ENCODE measurements around the gene CACNB2. TPM values are rescaled to one million over a fixed set of nuclear protein-coding genes. Genes with fewer than 3 reads are reported as not detected.

CACNB2 gene
- polyA plus RNA-seq, 1 of the 3 experiments (the other 2 are of a cell fraction): 0.74 TPM

DNA sequence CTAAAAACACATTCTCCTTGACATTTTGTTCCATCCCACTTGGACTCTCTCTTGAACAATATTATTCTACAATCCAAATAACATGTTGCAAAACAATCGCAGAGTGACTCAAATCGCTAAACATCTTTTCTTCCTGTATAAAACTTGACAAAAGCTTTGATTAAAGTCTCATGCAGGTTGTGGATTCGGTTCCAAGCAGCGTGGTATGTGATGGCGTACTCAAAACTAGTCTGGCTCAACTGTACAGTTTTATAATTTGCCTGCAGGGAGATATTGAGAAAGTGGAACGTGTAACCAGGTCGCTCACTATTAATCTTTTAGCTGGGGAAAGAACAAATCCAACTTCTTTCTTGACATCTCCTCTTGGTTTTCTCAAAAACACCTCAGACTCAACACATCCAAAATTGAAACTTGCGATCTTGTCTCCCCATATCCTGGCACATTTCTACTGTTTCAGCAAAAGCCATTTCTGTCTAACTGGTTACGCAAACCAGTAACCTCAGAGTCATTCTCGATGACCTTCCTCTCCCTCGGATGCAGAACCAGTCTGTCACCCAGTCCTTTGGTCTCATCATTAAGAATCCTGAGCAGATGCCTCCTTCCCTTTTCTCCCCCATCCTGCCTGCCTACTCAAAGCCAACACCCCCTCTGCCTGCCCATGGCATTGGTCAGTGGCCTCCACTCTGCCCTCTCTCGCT is 100.1 kb downstream of the CACNB2 start:
- no peaks in the 10 kb centered on the region for H3F3A ChIP-seq (replicated peaks; ENCODE audit: insufficient read depth)
- no peak overlapping the region for H3K4me3 ChIP-seq (ENCODE audit: low read depth in 2 of 2, low read length in 1 of 2)
- H3K9me2 ChIP-seq: no peaks in the 10 kb centered on the region
- H3K27ac ChIP-seq (ENCODE audit: low read depth in 2 of 2, low read length in 1 of 2): no peak overlapping the region
- H3K27me3 ChIP-seq (ENCODE audit: insufficient read depth): no peaks in the 10 kb centered on the region
- H2AFZ ChIP-seq (ENCODE audit: low read depth): no peak overlapping the region
- POLR2A ChIA-PET: no interaction called here
- DNase-seq: no peak
- H3K4me2 ChIP-seq: no peak overlapping the region
- no peaks in the 10 kb centered on the region for H3K4me1 ChIP-seq (ENCODE audit: control insufficient read depth in 1 of 2, insufficient read depth in 2 of 2, low read depth in 1 of 2, low read length in 1 of 2)
- no peaks in the 10 kb centered on the region for H3K79me2 ChIP-seq (ENCODE audit: insufficient read depth)
- no peaks in the 10 kb centered on the region for H3K9me3 ChIP-seq
- TF ChIP-seq, protein P1, sequence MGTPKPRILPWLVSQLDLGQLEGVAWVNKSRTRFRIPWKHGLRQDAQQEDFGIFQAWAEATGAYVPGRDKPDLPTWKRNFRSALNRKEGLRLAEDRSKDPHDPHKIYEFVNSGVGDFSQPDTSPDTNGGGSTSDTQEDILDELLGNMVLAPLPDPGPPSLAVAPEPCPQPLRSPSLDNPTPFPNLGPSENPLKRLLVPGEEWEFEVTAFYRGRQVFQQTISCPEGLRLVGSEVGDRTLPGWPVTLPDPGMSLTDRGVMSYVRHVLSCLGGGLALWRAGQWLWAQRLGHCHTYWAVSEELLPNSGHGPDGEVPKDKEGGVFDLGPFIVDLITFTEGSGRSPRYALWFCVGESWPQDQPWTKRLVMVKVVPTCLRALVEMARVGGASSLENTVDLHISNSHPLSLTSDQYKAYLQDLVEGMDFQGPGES (IDR thresholded peaks at IDR 0.05; ENCODE audit: low read depth, low read length): no peak
- no peak for TF ChIP-seq RXRA (IDR thresholded peaks at IDR 0.05; ENCODE audit: borderline replicate concordance, low read depth)
- TF ChIP-seq, protein P2, sequence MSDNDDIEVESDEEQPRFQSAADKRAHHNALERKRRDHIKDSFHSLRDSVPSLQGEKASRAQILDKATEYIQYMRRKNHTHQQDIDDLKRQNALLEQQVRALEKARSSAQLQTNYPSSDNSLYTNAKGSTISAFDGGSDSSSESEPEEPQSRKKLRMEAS (IDR thresholded peaks at IDR 0.05; ENCODE audit: low read depth): no peak
- CTCF ChIA-PET: interaction anchor here (1.0 to 3.2 kb wide), 7 partner anchors 7 to 394 kb away, joined by 3 to 33 read pairs (median 5); no protein-coding TSS in a partner anchor
- no peaks in the 10 kb centered on the region for H3K36me3 ChIP-seq (replicated peaks in 1 of 2; ENCODE audit: control insufficient read depth in 1 of 2, insufficient read depth in 2 of 2, low read length in 1 of 2)
- no peaks in the 10 kb centered on the region for H4K20me1 ChIP-seq (ENCODE audit: insufficient read depth)
- no peak overlapping the region for H3K9ac ChIP-seq
- WGBS (ENCODE audit: low lambda C conversion rate): 65% methylated on average over 12 of the region's 12 CpGs

DNA sequence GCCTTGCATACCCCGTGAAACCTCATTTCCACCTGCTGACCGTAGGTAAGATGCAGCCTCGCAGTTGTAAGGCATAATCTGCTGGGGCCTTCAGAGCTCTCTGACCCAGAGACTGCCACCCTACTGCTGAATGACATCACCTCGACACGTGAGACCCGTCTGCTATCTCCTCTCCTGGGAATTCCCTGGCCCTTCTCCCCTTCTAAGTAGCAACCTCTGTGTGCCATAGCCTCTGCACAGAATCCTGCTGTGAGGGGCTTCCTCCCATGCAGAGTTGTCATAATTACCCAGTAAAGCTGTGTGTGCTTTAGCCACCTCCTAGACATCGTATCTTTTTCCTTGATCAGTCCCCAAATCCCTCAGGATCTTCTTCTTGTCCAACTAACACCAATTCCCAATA is 106.7 kb downstream of the CACNB2 start:
- Histone ChIP-seq H3K4me1 (ENCODE audit: control insufficient read depth in 1 of 2, insufficient read depth in 2 of 2, low read depth in 1 of 2, low read length in 1 of 2) (no peaks in the 10 kb centered on the region), H3F3A (replicated peaks; ENCODE audit: insufficient read depth) (no peaks in the 10 kb centered on the region), H3K4me3 (ENCODE audit: low read depth in 2 of 2, low read length in 1 of 2) (no peak overlapping the region), H2AFZ (ENCODE audit: low read depth) (no peak overlapping the region), H3K9ac (no peak overlapping the region), H3K4me2 (no peak overlapping the region), H4K20me1 (ENCODE audit: insufficient read depth) (no peaks in the 10 kb centered on the region), H3K27me3 (ENCODE audit: insufficient read depth) (no peaks in the 10 kb centered on the region; the same call in 1 of the 2 replicates), H3K27ac (ENCODE audit: low read depth in 2 of 2, low read length in 1 of 2) (no peak overlapping the region), H3K79me2 (ENCODE audit: insufficient read depth) (no peaks in the 10 kb centered on the region), H3K9me3 (no peaks in the 10 kb centered on the region), H3K9me2 (no peaks in the 10 kb centered on the region), H3K36me3 (replicated peaks in 1 of 2; ENCODE audit: control insufficient read depth in 1 of 2, insufficient read depth in 2 of 2, low read length in 1 of 2) (no peaks in the 10 kb centered on the region)
- ChIA-PET CTCF (interaction anchor here (0.8 to 1.4 kb wide), 2 partner anchors 7 to 8 kb away, joined by 3 read pairs; no protein-coding TSS in a partner anchor), POLR2A (no interaction called here)
- DNase-seq: no peak
- 81% methylated on average over 7 of the region's 7 CpGs for WGBS (ENCODE audit: low lambda C conversion rate)
- TF ChIP-seq TAF1 (IDR thresholded peaks at IDR 0.05; ENCODE audit: borderline replicate concordance, low read depth, low read length): no peak
- TF ChIP-seq, protein P3, sequence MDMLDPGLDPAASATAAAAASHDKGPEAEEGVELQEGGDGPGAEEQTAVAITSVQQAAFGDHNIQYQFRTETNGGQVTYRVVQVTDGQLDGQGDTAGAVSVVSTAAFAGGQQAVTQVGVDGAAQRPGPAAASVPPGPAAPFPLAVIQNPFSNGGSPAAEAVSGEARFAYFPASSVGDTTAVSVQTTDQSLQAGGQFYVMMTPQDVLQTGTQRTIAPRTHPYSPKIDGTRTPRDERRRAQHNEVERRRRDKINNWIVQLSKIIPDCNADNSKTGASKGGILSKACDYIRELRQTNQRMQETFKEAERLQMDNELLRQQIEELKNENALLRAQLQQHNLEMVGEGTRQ (IDR thresholded peaks at IDR 0.05; ENCODE audit: borderline replicate concordance, low read depth, low read length): no peak
- TF ChIP-seq, protein P4, sequence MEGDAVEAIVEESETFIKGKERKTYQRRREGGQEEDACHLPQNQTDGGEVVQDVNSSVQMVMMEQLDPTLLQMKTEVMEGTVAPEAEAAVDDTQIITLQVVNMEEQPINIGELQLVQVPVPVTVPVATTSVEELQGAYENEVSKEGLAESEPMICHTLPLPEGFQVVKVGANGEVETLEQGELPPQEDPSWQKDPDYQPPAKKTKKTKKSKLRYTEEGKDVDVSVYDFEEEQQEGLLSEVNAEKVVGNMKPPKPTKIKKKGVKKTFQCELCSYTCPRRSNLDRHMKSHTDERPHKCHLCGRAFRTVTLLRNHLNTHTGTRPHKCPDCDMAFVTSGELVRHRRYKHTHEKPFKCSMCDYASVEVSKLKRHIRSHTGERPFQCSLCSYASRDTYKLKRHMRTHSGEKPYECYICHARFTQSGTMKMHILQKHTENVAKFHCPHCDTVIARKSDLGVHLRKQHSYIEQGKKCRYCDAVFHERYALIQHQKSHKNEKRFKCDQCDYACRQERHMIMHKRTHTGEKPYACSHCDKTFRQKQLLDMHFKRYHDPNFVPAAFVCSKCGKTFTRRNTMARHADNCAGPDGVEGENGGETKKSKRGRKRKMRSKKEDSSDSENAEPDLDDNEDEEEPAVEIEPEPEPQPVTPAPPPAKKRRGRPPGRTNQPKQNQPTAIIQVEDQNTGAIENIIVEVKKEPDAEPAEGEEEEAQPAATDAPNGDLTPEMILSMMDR (IDR thresholded peaks at IDR 0.05): no peak
- TF ChIP-seq, protein P1 (IDR thresholded peaks at IDR 0.05; ENCODE audit: low read depth, low read length): no peak
- no peak for TF ChIP-seq TEAD4 (IDR thresholded peaks at IDR 0.05; ENCODE audit: borderline replicate concordance, insufficient read depth)
- TF ChIP-seq MXI1 (IDR thresholded peaks at IDR 0.05; ENCODE audit: low read depth, low read length): no peak
- TF ChIP-seq, protein P5, sequence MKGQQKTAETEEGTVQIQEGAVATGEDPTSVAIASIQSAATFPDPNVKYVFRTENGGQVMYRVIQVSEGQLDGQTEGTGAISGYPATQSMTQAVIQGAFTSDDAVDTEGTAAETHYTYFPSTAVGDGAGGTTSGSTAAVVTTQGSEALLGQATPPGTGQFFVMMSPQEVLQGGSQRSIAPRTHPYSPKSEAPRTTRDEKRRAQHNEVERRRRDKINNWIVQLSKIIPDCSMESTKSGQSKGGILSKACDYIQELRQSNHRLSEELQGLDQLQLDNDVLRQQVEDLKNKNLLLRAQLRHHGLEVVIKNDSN (IDR thresholded peaks at IDR 0.05; ENCODE audit: borderline replicate concordance, low read depth): no peak
- TF ChIP-seq EZH2phosphoT487 (IDR thresholded peaks at IDR 0.05; ENCODE audit: borderline replicate concordance, low read depth): no peak
- no peak for TF ChIP-seq POLR2AphosphoS5 (IDR thresholded peaks at IDR 0.05; ENCODE audit: low read depth, low read length)
- TF ChIP-seq GATA2 (CRISPR knock-in tag; IDR thresholded peaks at IDR 0.05): no peak
- TF ChIP-seq TCF12 (IDR thresholded peaks at IDR 0.05): no peak
- TF ChIP-seq JUND (IDR thresholded peaks at IDR 0.05): no peak
- TF ChIP-seq RAD21 (IDR thresholded peaks at IDR 0.05; ENCODE audit: low read length): no peak
- TF ChIP-seq ELF1 (IDR thresholded peaks at IDR 0.05): no peak
- no peak for TF ChIP-seq SMC3 (IDR thresholded peaks at IDR 0.05; ENCODE audit: low read depth, low read length)
- no peak for TF ChIP-seq FOXM1 (IDR thresholded peaks at IDR 0.05; ENCODE audit: low read depth)
- no peak for TF ChIP-seq CHD2 (IDR thresholded peaks at IDR 0.05; ENCODE audit: low read length, partially characterized antibody)
- TF ChIP-seq NFIC (IDR thresholded peaks at IDR 0.05; ENCODE audit: borderline replicate concordance): no peak
